Activated T-cell treated with anti-CD3 and anti-CD28 coated beads, Interleukin-2, amount 50 U/mL, for 1 hour (primary cell): Measurements from ENCODE around the gene NPHP4.

Source experiments
- DNase-seq: peaks from one replicate; pipeline ENCODE4 v3.0.0-alpha.2; 2020

Gene NPHP4

DNA sequence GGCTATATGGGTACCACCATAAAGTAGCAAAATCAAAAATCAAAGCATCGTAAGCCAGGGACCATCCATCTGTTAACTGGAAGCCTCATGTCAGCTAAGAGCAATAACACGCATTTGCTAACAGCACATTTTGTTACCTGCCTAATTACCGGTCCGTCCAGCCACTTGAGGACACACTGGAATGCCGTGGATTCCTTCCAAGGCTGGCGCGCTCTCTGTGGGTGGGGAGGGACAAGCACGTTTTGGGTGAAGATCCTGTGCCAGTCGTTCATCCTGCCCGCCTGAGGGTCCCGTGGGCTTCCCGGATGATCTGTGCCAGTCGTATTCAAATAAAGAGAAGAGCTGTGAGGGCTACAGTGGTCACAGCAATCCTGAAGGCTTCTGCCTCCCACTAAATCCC, 6.2 kb downstream of the NPHP4 start:
- no peak for DNase-seq

DNA sequence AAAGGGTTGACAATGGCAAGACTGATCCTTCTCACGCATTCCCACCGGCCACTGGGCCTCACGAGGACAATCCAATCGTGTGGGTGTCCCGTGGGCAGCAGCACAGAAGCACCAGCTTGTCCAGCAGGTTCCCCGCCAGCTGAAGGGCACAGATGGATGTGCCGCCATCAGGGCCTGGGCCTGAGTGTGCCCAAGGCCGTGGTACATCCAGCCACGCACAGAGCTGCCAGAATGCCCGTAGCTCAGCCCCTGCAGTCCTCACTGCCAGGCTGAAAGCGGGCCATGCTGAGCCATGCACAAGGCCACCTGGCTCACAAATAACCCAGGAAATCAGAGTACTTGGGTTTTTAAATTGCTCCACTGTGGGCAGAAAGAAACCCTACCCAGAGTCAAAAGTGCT, 7.0 kb downstream of the NPHP4 start:
- DNase-seq, result no peak

- no peak for DNase-seq
Measured at GRCh38 chr1:5983361-5984103, 8.7 kb downstream of the NPHP4 start.

GRCh38 chr1:5982868-5983267, 9.4 kb downstream of the NPHP4 start:
- no peak for DNase-seq

DNA sequence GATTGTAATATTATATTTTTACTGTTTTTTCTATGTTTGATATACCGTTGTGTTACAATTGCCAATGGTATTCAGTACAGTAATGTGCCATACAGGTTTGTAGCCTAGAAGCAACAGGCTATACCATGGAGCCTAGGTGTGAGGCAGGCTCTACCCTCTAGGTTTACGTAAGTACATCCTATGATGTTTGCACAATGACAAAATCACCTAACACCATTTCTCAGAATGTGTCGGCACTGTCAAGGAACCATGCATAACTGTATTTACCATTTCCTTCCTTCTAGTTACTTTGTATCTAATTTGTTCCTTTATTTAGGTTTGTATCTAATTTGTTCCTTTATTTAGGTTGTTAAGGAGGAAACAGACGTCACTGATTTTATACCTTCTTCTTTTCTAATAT, 9.9 kb downstream of the NPHP4 start:
- DNase-seq, result no peak

DNA sequence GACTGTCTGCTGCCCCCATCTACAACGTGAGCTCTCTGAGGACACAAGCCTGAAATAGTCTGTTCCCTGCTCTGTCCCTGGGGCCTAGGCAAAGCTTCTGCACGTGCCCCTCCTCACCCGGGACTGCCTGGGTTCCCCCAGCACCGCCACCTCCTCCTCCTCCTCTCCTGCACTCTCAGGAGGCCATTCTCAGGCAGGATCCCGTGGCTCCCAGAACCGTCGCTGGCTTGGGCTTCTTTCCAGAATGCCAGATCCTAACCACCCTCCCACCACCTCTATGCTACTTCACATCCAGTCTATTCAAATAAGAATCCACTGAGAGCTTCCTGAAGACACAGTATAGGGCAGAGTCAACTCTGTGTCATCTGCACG, 11.2 kb downstream of the NPHP4 start:
- DNase-seq, result no peak

- DNase-seq, result no peak
Measured at GRCh38 chr1:5980314-5981008, 11.8 kb downstream of the NPHP4 start.

DNA sequence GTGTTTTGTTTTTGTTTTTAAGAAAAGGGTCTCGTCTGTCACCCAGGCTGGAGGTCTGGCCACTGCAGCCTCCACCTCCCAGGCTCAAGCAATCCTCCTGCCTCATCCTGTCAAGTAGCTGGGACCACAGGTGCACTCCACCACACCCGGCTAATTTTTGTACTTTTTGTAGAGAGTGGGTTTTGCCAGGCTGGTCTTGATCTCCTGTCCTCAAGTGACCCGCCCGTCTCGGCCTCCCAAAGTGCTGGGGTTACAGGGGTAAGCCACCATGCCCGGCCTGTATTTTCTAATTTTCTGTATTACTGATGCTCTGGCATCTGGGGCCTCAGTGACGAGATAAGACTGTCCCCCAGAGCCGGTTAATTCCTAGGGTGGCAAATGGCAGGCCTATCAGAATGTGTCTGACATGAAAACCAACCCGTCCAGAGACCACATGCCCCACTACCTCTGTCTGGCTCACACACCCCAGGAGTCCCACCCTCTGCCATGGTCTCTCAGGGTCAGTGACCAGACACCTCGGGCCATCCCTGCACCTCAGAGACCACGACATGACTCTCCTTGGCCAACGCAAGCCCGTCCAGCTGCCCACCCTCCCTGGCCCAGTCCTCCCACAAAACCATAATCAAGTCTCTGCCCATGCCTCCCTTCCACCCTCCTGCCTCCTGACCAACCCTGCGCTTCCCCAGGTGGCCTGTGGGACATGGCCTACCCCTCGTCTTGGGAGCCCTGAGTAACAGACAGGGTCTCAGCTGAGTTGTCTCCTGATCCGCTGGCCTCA, 12.5 kb downstream of the NPHP4 start:
- DNase-seq, result no peak

DNA sequence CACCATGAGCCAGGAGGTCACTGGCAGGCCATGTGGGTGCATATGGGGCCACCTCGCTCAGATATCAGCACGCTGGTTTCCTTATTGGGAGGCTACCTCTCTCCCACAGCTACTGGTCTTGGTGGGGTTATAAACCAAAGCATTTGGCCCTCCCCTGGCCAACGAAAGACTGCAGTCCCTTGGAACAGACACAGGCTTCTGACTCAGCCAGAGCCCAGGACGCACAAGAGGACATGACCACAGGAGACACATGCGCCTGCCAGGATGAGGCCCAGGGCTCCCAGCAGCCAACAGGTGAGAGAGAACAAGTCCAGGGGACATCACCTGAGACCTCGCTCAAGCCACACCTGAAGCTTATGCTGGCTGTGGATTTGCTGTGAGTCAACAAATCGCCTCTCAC, 13.8 kb downstream of the NPHP4 start:
- DNase-seq, result no peak

DNA sequence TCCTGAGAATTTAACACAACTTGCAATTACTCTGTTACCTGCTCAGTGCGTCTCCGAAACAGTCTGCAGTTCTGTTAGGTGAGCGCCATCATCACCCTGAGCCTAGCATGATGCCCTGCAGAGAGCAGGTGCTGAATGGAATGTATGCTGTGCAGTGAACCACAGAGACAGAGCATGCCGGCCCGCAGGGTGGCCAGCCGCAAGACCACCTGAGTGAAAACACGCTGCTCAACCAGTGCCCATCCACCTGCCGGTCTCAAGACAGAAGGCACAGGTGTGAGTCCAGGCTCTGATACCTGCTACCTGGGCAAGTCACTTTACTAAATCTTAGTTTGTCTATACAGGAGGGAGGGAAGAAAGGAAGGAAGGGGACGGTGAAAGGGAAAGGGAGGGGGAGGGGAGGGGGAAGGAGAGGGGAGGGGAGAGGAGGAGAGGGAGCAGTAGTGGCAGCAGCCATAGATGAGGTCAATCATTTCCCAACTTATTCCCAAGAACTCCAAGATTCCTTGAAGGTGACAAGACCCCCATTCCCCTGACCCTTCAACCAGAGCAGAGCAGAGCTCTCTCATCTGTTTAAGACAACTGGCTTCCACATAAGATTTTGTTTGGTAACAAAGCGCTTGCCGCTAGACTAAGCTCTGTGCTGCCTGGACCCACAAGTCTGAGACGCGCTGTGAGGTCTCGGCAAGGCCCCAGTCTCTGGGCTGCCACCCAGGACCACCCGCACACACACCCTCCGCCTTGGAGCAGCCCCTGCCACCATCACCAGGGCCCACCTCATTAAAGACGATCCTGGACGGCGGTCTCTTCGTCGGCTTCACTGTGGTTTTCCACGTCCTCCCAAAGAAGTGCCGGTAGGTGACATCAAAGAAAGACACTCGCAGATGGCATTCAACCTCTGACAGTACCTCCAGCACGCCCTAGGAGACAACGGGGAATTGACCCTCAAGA, 14.5 kb downstream of the NPHP4 start:
- no peak for DNase-seq

GRCh38 chr1:5976726-5977493, 15.3 kb downstream of the NPHP4 start:
- no peak for DNase-seq

GRCh38 chr1:5976231-5976630, 16.0 kb downstream of the NPHP4 start:
- no peak for DNase-seq

- peak; percentile 47 for DNase-seq
Measured at GRCh38 chr1:5975133-5975880, 16.9 kb downstream of the NPHP4 start.

DNA sequence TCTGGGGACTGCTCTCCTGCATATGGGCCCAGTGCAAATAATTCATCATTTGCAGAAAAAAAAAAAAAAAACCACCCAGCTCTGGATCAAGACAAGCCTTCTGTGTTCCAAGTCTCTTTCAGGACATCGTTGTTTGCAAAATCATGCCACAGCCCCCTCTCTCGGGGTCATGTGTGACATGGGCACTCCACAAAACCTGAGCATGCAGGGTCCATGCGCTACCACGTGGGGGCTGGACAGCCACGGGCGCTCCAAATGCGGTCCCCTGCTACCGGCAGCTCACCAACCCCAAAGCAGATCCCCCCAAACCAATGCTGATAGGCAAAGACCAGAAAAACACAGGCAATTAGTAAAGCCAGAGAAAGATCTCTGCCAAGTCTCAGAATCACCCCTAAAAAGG, 17.6 kb downstream of the NPHP4 start:
- DNase-seq, result no peak

- DNase-seq, result no peak
Measured at GRCh38 chr1:5973771-5974170, 18.5 kb downstream of the NPHP4 start.

- no peak for DNase-seq
Measured at GRCh38 chr1:5972198-5972520, 20.1 kb downstream of the NPHP4 start.

GRCh38 chr1:5971471-5972197, 20.6 kb downstream of the NPHP4 start:
- DNase-seq, result no peak

GRCh38 chr1:5970610-5971273, 21.5 kb downstream of the NPHP4 start:
- no peak for DNase-seq

GRCh38 chr1:5969168-5969567, 23.1 kb downstream of the NPHP4 start:
- no peak for DNase-seq

DNA sequence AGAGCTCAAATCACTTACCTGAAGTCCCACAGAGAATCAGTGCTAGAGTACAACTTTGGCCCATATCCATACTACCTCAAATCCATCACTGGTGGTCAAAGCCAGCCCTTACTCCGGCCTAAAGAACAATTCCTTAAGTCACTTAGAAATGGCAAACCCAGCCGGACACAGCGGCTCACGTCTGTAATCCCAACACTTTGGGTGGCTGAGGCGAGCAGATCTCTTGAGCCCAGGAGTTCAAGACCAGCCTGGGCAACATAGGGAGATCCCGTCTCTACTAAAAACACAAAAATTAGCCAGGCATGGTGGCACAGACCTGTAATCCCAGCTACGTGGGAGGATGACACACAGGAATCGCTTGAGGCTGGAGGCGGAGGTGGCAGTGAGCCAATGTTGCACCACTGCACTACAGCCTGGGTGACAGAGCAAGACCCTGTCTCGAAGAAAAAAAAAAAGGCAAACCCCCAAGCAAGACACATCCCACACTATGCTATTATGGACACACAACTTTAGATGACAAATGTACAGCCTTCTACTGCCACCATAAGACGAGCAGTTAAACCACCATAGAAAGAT, 24.0 kb downstream of the NPHP4 start:
- DNase-seq, result no peak
